HFFc6 (cell line): ENCODE data around the gene KIF11. TPM values are rescaled to one million over a fixed set of nuclear protein-coding genes. Genes with fewer than 3 reads are reported as not detected.
A peak's percentile ranks its signal among the peaks of the same experiment; 100 is the strongest.

ENCODE experiments used
- DNase-seq: peaks from one replicate; pipeline ENCODE4 v3.0.0-alpha.2; 2018
- H3K27ac Mint-ChIP-seq: 2 replicates; pipeline ENCODE4 v1.8.0; 2020; ENCODE audit warnings: mild to moderate bottlenecking, mixed read lengths
- H3K27me3 Mint-ChIP-seq: 2 replicates; pipeline ENCODE4 v1.8.0; 2021; ENCODE audit warnings: mild to moderate bottlenecking, moderate library complexity, mixed read lengths; ENCODE audit not compliant: insufficient read depth
- H3K36me3 Mint-ChIP-seq: 2 replicates; pipeline ENCODE4 v1.8.0; 2021; ENCODE audit warnings: low read depth, mixed read lengths
- H3K4me1 Mint-ChIP-seq: 2 replicates; pipeline ENCODE4 v1.8.0; 2020; ENCODE audit warnings: low read depth, mixed read lengths
- H3K4me3 Mint-ChIP-seq: 2 replicates; pipeline ENCODE4 v1.8.0; 2020; ENCODE audit warnings: mild to moderate bottlenecking, moderate library complexity, mixed read lengths
- H3K9me3 Mint-ChIP-seq: 2 replicates; pipeline ENCODE4 v1.8.0; 2020; ENCODE audit warnings: mild to moderate bottlenecking, mixed read lengths
- CTCF ChIP-seq: fragments of 200-600 bp; sonication (generic); IDR thresholded peaks from 2 replicates; pipeline ENCODE4 v1.5.0; 2021; ENCODE audit warnings: antibody characterized with exemption, mild to moderate bottlenecking
- long read RNA-seq: library from polyadenylated mRNA; unstranded; transcript quantifications from one replicate; pipeline ENCODE4 v2.0.0, GENCODE V29; 2019
- total RNA-seq, 6 experiments: library from RNA; stranded (reverse); fragmentation: NEBNext Ultra II Directional; extraction: Animal tissue kit (Norgen Biotek cat#: 25700); gene quantifications; 2 replicates in 1 of 6; 3 replicates in 5 of 6; pipeline ENCODE4 v1.2.3, GENCODE V29; 2021

Gene KIF11
- total RNA-seq = 10 to 100 TPM; 16.8 to 40.3 (median 35.3) TPM
- long read RNA-seq, full-length matches to known transcripts = 7 of 19 reads
- long read RNA-seq, partial matches to known transcripts = 8 of 19 reads
- long read RNA-seq, other reads (novel, unspliced or antisense) = 4 of 19 reads

GRCh38 chr10:92592761-92593618 is at the start of gene KIF11:
TSS of gene KIF11 (plus strand) at chr10:92593130. CDS start at chr10:92593376, 246 bp downstream.
- Mint-ChIP-seq H3K4me3 (peak within 1 kb of the TSS; percentile 96), H3K4me1 (peaks cover 62% of the 10 kb centered on the region), H3K27me3 (peaks cover 3% of the 10 kb centered on the region; the same call in 1 of the 2 replicates), H3K9me3 (no peaks in the 10 kb centered on the region), H3K36me3 (peaks cover 3% of the 10 kb centered on the region; the same call in 1 of the 2 replicates), H3K27ac (peak within 1 kb of the TSS; percentile 97)
- peak; percentile 19; the same call in 1 of the 2 replicates for TF ChIP-seq CTCF
- peak; percentile 95 for DNase-seq

DNA sequence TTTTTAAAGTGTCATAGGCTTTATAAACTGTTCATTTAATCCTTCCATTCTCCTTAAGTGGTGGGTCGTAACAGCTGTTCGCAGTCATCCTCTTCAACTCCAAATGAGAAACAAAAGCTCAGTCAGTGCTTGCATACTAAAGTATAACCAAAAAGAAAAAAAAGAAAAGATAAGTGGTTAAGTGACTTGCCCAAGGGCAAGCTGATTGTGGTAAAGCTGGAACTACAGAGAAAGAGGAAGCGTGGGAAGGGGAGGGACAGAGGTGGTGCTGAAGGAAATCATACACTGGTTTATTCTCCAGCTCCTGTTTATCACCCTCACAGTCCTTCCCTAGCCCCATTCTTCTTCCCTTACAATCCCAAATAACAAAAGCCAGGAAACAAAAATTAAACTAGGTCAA is 48.6 kb upstream of the KIF11 start:
- DNase-seq = peak; percentile 37

DNA sequence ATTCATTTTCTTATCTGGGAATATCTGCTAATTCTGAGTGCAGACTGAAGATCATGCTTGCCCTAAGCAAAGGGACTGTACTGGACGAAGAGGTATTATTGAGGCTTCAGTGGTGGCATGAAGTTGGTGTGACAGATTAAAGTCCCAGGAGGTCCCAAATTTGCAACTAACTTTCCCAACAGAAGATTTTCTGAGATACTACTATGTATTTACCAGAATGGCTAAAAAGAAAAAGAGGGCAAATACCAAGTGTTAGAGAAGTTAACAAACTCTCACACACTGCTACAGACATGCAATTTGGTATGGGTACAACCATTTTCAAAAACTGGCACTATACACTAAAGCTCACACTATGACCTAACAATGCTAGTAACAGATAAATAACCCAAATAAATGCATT is 47.4 kb upstream of the KIF11 start:
- TF ChIP-seq CTCF = no peak
- Mint-ChIP-seq H3K27me3 (no peaks in the 10 kb centered on the region), H3K36me3 (peaks cover 4% of the 10 kb centered on the region; the same call in 1 of the 2 replicates), H3K4me1 (peaks cover 21% of the 10 kb centered on the region), H3K27ac (no peak overlapping the region), H3K4me3 (no peak overlapping the region), H3K9me3 (no peaks in the 10 kb centered on the region)
- no peak for DNase-seq

More for the DNA sequence above, 48.6 kb upstream of the KIF11 start:
- H3K27me3 Mint-ChIP-seq = no peaks in the 10 kb centered on the region
- H3K36me3 Mint-ChIP-seq = peaks cover 4% of the 10 kb centered on the region; the same call in 1 of the 2 replicates
- no peak for TF ChIP-seq CTCF
- no peak overlapping the region for H3K4me3 Mint-ChIP-seq
- no peaks in the 10 kb centered on the region for H3K9me3 Mint-ChIP-seq
- peaks cover 21% of the 10 kb centered on the region for H3K4me1 Mint-ChIP-seq
- H3K27ac Mint-ChIP-seq = no peak overlapping the region

DNA sequence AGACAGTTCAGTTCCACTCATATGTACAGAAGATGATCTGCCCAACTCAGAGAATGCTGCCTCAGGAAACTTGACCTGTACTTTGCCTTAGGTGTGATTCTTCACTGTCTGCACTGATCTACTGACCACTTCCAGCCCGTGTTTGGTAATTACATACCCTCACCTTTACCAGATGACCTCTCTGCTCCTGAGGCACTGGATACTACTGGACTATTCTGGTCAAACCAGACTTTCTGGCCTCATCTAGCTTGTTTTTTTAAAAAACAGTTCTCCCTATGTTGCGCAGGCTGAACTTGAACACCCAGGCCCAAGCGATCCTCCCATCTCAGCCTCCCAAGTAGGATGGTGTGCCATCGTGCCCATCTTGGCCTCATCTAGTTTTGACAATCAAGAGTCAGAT is 45.3 kb upstream of the KIF11 start:
- no peak for TF ChIP-seq CTCF
- H3K36me3 Mint-ChIP-seq = peaks cover 8% of the 10 kb centered on the region
- H3K4me1 Mint-ChIP-seq = peaks cover 15% of the 10 kb centered on the region
- H3K4me3 Mint-ChIP-seq = no peak overlapping the region
- H3K27ac Mint-ChIP-seq = no peak overlapping the region
- DNase-seq = no peak
- no peaks in the 10 kb centered on the region for H3K27me3 Mint-ChIP-seq
- H3K9me3 Mint-ChIP-seq = no peaks in the 10 kb centered on the region

- Mint-ChIP-seq H3K27me3 (no peaks in the 10 kb centered on the region), H3K27ac (no peak overlapping the region), H3K4me3 (no peak overlapping the region), H3K4me1 (no peaks in the 10 kb centered on the region), H3K9me3 (peaks cover 18% of the 10 kb centered on the region), H3K36me3 (peaks cover 28% of the 10 kb centered on the region)
- no peak; the same call in 1 of the 2 replicates for TF ChIP-seq CTCF
- no peak for DNase-seq
These were observed 42.0 kb upstream of the KIF11 start for GRCh38 chr10:92550924-92551323.
